Measurements from ENCODE around the gene PTPRN2.

- TF ChIP-seq YY1 (IDR thresholded peaks at IDR 0.05; ENCODE audit: extremely low read depth, insufficient replicate concordance, low read depth, low read length) (no peak), CTCF (IDR thresholded peaks at IDR 0.05 in 2 of 3, conservative IDR thresholded peaks at IDR 0.05 in 1 of 3; ENCODE audit: borderline replicate concordance in 1 of 3, insufficient read depth in 1 of 3, low read depth in 2 of 3, low read length in 2 of 3) (no peak), POLR2A (IDR thresholded peaks at IDR 0.05; ENCODE audit: borderline replicate concordance, extremely low read depth, insufficient read depth, insufficient read length) (no peak), ZFX (IDR thresholded peaks at IDR 0.05) (no peak), TCF7L2 (IDR thresholded peaks at IDR 0.05; ENCODE audit: borderline replicate concordance, extremely low read depth, insufficient read depth, insufficient read length) (no peak), POLR2AphosphoS5 (IDR thresholded peaks at IDR 0.05; ENCODE audit: low read depth, low read length) (no peak), RAD21 (IDR thresholded peaks at IDR 0.05; ENCODE audit: low read depth) (no peak), SIN3A (IDR thresholded peaks at IDR 0.05; ENCODE audit: low read depth) (no peak), MAX (IDR thresholded peaks at IDR 0.05) (no peak), REST (IDR thresholded peaks at IDR 0.05; ENCODE audit: low read depth) (no peak)
Observed at GRCh38 chr7:157557263-157557662, 1030.4 kb downstream of the PTPRN2 start.
